KBM-7 (cell line): ENCODE data around the gene FOXO3.
"Not testable (repeated sequence)": the region's sequence is repeated elsewhere in the genome, so short reads cannot be mapped to it uniquely, and the experiment has no call there.

Experiments used
- DNase-seq: peaks from one replicate; pipeline ENCODE4 v3.0.0-alpha.2; 2015
- in situ Hi-C: fragments of 300-500 bp; cut with MboI; formaldehyde crosslinking; loops from 2 replicates; pipeline ENCODE4 v1.14.3; 2020; ENCODE audit warnings: low sequenced_read_pairs, low pct_unique_long_range_greater_than_20kb, mixed read lengths

The FOXO3 gene

GRCh38 chr6:108666656-108667260 is 106.0 kb downstream of the FOXO3 start:
- in situ Hi-C loops = no loop called here
- no peak for DNase-seq

GRCh38 chr6:108667993-108668392 is 107.3 kb downstream of the FOXO3 start:
- in situ Hi-C loops = no loop called here
- no peak for DNase-seq

DNA sequence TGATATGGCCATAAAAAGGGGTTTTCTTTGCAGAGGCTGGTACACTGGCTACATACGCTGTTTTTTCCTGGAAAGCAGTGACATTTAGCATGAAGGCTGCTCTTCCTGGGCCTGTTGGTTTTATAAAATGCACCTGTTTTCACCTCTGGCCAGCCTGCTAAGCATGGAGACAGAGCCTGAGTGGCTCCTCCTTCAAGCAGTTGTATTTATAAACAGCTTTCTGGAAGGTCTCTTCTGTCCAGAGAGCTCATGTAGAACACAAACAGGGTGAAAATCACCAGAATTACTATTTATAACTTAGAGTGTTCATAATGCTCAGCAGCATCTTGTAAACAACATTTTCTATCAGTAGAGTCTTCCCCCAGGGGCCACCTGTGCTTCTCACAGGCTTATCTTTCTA is 109.0 kb downstream of the FOXO3 start:
- DNase-seq = no peak
- in situ Hi-C loops = no loop called here

DNA sequence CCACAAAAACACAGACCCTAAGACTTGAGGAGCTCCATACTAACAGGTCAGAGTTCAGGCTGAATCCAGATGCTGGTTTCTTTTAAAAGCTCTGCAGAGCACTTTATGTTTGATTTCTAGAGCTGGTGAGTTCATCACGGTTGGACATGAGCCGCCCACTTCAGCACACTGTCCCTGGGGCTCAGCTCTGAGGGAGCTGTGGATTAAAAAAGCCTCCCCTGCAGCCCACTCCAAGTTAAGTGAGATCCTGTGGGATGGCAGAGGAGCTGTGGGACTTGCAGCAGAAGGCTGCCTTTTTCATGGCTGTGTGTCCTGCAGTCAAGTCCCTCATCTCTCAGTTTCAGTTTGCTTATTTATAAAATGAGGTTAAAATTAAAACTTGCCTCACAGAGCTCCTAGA is 110.5 kb downstream of the FOXO3 start:
- DNase-seq = no peak
- in situ Hi-C loops = no loop called here

- no peak for DNase-seq
- in situ Hi-C loops = no loop called here
Observed at GRCh38 chr6:108671790-108672189, 111.1 kb downstream of the FOXO3 start.

GRCh38 chr6:108672641-108673040 is 111.9 kb downstream of the FOXO3 start:
- no peak for DNase-seq
- in situ Hi-C loops = no loop called here

GRCh38 chr6:108673153-108673552 is 112.4 kb downstream of the FOXO3 start:
- in situ Hi-C loops = no loop called here

GRCh38 chr6:108673602-108674001 is 112.9 kb downstream of the FOXO3 start:
- no peak for DNase-seq
- in situ Hi-C loops = no loop called here

More at GRCh38 chr6:108673153-108673552, 112.4 kb downstream of the FOXO3 start:
- no peak for DNase-seq

DNA sequence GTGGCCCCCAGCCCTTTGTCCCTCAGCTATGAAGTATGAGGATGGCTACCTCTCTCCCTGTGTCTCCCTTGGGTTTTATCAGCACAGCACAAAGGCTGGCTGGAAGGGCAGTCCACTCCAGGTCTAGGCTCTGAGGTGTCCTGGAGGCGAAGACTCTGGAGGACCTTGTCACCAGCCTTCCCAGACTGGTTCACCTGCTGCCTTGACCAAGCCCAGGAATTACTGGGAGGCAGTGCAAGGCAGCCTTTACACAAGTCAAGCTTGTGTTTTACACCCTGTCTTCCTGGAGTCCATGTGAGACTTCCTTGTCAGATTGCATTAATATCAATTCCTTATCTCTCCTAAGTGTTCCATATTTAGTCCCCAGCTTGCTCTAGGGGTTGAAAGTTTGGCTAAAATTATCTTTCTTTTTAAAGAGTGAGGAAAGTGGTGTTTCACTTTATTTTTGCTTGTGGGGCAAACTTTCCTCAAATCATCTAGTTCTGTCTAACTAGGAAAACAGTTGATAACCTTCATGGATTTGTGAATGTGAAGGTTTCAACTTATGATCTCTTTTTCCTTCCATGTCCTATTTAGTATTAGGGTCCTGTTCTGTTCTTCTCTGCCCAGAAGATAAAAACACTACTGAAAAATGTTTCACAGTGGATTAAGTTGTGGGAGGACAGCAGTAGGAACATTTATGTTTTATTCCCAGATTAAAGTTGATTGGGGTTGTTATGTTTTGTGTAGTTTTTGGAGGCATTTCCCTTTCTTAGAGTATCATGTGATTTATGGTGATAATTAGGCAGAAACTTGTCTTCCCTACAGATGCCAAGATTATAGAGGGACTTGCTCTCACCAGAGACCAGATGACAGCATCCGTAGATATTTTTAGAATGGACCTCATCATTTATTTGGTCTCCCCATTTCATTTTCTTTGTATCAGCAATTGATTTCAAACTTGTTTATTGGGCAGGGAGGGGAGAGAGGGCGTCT is 114.8 kb downstream of the FOXO3 start:
- in situ Hi-C loops = no loop called here
- no peak for DNase-seq

DNA sequence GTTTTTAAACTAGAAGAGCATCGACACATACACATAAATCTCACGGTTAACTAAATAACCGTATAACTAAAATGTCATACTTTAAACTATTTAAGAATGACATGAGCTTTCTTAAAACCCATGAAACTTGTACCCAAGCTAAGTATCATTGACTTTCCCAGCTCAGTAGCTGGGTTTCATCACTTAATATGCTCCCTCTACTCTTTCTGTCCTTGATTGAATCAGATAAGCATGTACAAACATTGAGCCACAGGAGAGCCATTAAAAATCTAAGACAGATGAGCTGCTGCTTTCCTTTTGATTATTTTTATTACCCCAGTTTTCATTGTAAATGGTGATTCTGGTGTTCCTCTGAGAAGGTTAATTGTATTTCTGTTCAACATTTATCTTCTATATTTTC is 115.8 kb downstream of the FOXO3 start:
- in situ Hi-C loops = no loop called here
- no peak for DNase-seq

GRCh38 chr6:108677357-108677756 is 116.6 kb downstream of the FOXO3 start:
- in situ Hi-C loops = no loop called here
- no peak for DNase-seq

GRCh38 chr6:108677894-108678293 is 117.2 kb downstream of the FOXO3 start:
- no peak for DNase-seq
- in situ Hi-C loops = no loop called here

DNA sequence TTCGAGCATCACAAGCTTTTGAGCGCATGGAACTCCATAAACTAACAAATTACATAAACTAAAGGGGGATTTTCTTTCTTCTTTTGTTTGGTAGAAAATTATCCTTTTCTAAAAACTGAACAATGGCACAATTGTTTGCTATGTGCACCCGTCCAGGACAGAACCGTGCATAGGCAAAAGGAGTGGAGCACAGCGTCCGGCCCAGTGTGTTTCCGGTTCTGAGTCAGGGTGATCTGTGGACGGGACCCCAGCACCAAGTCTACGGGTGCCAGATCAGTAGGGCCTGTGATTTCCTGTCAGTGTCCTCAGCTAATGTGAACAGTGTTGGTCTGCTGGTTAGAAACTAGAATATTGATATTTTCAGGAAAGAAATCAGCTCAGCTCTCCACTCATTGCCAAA is 119.6 kb downstream of the FOXO3 start:
- DNase-seq = not testable (repeated sequence)

GRCh38 chr6:108681721-108682120 is 121.0 kb downstream of the FOXO3 start:
- in situ Hi-C loops, DNase-seq: not testable (repeated sequence)

More for the DNA sequence above, 119.6 kb downstream of the FOXO3 start:
- in situ Hi-C loops = not testable (repeated sequence)

DNA sequence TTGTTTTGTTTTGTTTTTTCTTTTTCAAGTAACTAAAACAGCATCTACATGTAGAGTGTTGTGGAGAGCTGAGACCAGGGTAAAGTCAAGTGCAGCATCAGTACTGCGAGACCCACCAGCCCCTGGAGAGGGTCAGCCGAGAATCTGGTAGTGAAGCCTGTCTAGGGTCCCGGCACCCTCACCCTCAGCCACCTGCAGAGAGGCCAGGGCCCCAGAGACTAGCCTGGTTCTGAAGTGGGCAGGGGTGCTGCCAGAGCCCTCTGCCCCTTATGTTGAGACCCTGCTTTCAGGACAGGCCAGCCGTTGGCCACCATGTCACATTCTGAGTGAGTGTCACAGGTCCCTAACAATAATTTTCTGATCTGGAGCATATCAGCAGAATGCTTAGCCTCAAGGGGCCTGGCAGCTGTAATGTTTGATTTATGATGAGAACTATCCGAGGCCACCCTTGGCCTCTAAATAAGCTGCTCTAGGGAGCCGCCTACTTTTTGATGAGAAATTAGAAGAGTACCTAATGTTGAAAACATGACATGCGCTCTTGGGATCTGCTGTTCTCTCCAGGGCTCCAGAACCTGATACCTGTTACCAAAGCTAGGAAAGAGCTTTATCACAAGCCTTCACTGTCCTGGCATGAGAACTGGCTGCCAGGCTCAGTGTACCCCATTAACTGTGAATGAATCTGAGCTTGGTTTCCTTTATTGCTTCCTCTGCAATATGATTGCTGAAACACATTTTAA is 121.8 kb downstream of the FOXO3 start:
- in situ Hi-C loops = not testable (repeated sequence)

DNA sequence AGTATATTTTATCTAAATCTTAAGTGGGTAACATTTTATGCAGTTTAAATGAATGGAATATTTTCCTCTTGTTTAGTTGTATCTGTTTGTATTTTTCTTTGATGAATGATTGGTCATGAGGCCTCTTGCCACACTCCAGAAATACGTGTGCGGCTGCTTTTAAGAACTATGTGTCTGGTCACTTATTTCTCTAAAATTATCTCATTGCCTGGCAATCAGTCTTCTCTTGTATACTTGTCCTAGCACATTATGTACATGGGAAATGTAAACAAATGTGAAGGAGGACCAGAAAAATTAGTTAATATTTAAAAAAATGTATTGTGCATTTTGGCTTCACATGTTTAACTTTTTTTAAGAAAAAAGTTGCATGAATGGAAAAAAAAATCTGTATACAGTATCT is 123.3 kb downstream of the FOXO3 start:
- in situ Hi-C loops, DNase-seq: not testable (repeated sequence)

More for the DNA sequence above, 121.8 kb downstream of the FOXO3 start:
- not testable (repeated sequence) for DNase-seq

DNA sequence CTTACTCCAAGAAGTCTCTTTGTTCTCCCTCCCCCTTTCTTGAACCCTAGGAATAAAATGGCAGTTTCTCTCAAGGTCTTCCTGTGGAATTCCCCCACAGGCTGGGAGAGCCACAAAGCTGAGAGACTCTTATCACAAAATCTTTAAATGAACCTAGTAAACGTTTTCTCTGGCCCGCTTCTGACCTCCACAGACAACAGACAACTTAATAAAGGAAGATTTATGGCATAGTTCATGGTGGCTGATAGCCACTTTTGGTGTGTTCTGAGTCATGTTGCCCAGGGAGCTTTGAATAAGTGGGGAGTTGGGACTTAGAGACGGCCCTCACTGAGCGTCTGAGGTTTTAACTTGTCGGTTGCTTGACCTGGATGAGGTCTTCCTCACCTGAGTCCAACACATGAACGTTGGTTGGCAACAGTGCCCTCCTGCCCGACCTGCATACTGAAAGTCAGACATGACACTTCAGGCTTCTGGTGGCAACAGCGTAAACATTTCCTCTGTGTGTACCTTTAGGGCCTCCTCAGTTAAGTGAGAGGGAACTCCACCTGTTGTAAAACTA is 124.1 kb downstream of the FOXO3 start:
- no peak for DNase-seq
- in situ Hi-C loops = no loop called here

DNA sequence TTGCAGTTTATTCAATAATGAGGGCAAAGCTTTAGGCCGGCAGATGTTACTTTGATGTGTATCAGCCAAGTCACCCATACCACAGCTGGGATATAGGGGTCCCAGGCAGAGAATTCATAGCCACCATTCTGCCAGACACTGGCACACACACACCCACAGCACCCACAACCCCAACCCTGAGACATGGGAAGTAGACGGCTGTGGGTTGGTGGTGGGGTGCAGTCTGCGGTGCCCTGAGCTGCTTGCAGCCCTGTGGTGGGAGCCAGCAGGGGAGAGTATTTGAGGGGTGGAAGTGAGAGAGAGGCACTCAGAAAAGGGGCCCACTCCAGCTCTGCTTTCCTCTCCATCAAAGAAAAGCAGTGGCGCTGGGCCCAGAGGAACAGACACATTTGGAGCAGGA is 125.3 kb downstream of the FOXO3 start:
- DNase-seq = no peak
- in situ Hi-C loops = no loop called here

- in situ Hi-C loops = no loop called here
Observed at GRCh38 chr6:108686896-108687295, 126.2 kb downstream of the FOXO3 start.

More at GRCh38 chr6:108686896-108687295, 126.2 kb downstream of the FOXO3 start:
- no peak for DNase-seq
